Activated gamma-delta T cell treated with Interleukin-2 at 50 U/mL for 16 hours (primary cell): ENCODE data around the gene FSHB.

ENCODE experiments used
- DNase-seq: peaks from one replicate; pipeline ENCODE4 v3.0.0-alpha.2; 2020

The FSHB gene

DNA sequence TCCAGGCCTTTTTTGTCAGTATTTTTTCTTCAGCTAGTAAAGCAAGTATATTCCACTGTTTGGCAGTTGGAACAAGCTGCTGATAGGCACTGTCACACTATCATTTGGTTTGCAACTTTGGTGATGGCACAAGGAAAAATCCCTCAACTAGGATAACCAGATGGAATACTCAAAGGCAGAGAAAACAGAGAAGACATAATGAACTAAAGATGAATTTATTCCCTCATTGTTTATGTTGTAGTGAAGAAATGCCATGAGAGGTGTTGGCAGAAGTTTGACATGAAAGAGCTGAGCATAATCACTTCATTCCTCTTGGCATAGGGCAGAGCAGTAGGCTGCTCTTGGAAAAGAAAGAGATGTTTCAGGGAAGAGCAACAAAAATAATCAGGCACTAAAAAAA is 39.9 kb downstream of the FSHB start:
- no peak for DNase-seq

DNA sequence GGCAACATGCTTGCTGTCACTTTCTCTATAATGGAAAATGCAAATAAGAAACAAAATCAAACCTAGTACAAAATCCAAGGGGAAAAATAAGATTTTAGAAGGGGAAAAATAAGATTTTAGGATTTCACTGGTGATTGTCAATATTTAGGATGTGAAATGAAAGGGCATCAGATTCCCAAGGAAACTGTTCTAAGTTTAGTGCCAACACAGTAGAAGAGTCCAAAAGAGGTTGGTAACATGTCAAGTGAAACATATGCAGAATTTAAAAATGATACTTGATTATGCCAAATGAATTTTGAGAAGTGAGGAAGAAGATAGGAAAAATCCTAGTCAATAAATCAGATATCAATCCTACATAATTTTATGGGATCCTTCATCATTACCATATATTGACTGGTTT is 46.4 kb downstream of the FSHB start:
- DNase-seq: no peak

- DNase-seq: no peak
Observed at GRCh38 chr11:30279796-30280195, 49.0 kb downstream of the FSHB start.

- DNase-seq: no peak
Observed at GRCh38 chr11:30281476-30282288, 50.9 kb downstream of the FSHB start.

DNA sequence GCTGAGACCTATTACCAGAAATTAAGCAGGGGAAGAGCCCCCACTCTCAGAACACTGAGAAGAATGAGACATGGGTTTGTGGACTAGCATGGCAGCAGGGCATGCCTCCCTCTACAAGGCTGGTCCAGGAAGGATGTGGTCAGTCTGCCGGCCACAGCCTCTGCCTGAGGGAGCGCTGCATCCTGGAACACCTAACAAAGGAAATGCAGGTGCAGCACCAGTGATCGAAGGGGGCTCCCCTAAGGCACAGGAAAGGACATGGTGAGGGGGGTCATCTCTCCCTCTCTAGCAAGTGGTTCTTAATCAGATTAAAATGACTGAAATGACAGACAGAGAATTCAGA is 51.4 kb downstream of the FSHB start:
- DNase-seq: peak; percentile 32
